Mammary epithelial cell (primary cell): ENCODE measurements around the gene PRLHR.

Experiments
- CTCF ChIP-seq, 2 donors: IDR thresholded peaks in 1 of 2; conservative IDR thresholded peaks in 1 of 2; 2 replicates each; pipeline ENCODE4 v1.5.1; 2011 to 2012; ENCODE audit warnings: inconsistent platforms in 2 of 2, low read length in 2 of 2, mild to moderate bottlenecking in 2 of 2, control low read depth in 1 of 2, low read depth in 1 of 2; ENCODE audit not compliant: insufficient read depth in 1 of 2; ENCODE audit errors: extremely low read depth in 1 of 2
- EZH2 ChIP-seq: IDR thresholded peaks from 2 replicates; pipeline ENCODE4 v1.6.1; 2012; ENCODE audit warnings: low read length, inconsistent platforms, borderline replicate concordance

GRCh38 chr10:118542745-118543144 lies 52.7 kb downstream of the PRLHR start:
- TF ChIP-seq CTCF (conservative IDR thresholded peaks at IDR 0.05 in 1 of 2, IDR thresholded peaks at IDR 0.05 in 1 of 2; ENCODE audit: extremely low read depth in 1 of 2, insufficient read depth in 1 of 2, low read depth in 1 of 2, low read length in 2 of 2): no peak
- TF ChIP-seq EZH2: no peak
